ENCODE data around the gene POLR1D.

- TF ChIP-seq, protein P1, sequence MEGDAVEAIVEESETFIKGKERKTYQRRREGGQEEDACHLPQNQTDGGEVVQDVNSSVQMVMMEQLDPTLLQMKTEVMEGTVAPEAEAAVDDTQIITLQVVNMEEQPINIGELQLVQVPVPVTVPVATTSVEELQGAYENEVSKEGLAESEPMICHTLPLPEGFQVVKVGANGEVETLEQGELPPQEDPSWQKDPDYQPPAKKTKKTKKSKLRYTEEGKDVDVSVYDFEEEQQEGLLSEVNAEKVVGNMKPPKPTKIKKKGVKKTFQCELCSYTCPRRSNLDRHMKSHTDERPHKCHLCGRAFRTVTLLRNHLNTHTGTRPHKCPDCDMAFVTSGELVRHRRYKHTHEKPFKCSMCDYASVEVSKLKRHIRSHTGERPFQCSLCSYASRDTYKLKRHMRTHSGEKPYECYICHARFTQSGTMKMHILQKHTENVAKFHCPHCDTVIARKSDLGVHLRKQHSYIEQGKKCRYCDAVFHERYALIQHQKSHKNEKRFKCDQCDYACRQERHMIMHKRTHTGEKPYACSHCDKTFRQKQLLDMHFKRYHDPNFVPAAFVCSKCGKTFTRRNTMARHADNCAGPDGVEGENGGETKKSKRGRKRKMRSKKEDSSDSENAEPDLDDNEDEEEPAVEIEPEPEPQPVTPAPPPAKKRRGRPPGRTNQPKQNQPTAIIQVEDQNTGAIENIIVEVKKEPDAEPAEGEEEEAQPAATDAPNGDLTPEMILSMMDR (IDR thresholded peaks at IDR 0.05; ENCODE audit: insufficient read depth, low read length) = no peak
- TF ChIP-seq GABPA (IDR thresholded peaks at IDR 0.05; ENCODE audit: low read depth) (no peak), POLR2AphosphoS5 (IDR thresholded peaks at IDR 0.05; ENCODE audit: low read depth) (no peak), REST (IDR thresholded peaks at IDR 0.05; ENCODE audit: insufficient replicate concordance, low read depth) (no peak), SPI1 (IDR thresholded peaks at IDR 0.05; ENCODE audit: borderline replicate concordance, low read depth) (no peak)
Observed at GRCh38 chr13:27599845-27600553, 21.7 kb upstream of the POLR1D start.
